ENCODE data around the gene FAM118B. TPM values are rescaled to one million over a fixed set of nuclear protein-coding genes. Genes with fewer than 3 reads are reported as not detected.

FAM118B gene
- total and polyA plus RNA-seq, 2 of the 4 experiments (the other 2 are of a cell fraction), result 20.0 to 27.2 TPM

- TF ChIP-seq RAD21 (IDR thresholded peaks at IDR 0.05; ENCODE audit: low read length), result no peak
- TF ChIP-seq CEBPB (IDR thresholded peaks at IDR 0.05; ENCODE audit: low read depth, low read length), result no peak
- no peak for TF ChIP-seq RCOR1 (IDR thresholded peaks at IDR 0.05; ENCODE audit: insufficient replicate concordance, low read length)
These were observed 57.4 kb downstream of the FAM118B start, which contains the start of the genes FOXRED1 and SRPRA (continued) for GRCh38 chr11:126268708-126269579.

GRCh38 chr11:126277322-126277721 is 65.7 kb downstream of the FAM118B start:
- in situ Hi-C loops (cut with MboI; ENCODE audit: low sequenced_read_pairs), result no loop called here
- ChIA-PET POLR2A (ENCODE audit: unreplicated experiment) (no interaction called here), CTCF (no interaction called here)
- Histone ChIP-seq H3K27me3 (ENCODE audit: control insufficient read depth, insufficient read depth, low read length) (no peaks in the 10 kb centered on the region), H3K14ac (replicated peaks; ENCODE audit: low read depth, low read length) (no peak overlapping the region), H3K27ac (ENCODE audit: insufficient read depth, low read length) (no peak overlapping the region), H2AFZ (replicated peaks; ENCODE audit: low read length, poor library complexity) (no peak overlapping the region), H3K4me2 (ENCODE audit: low read depth, low read length) (no peak overlapping the region), H4K20me1 (ENCODE audit: insufficient read depth, low read length) (no peaks in the 10 kb centered on the region), H2BK5ac (ENCODE audit: low read depth, low read length, poor library complexity, severe bottlenecking) (no peak overlapping the region), H3K9me3 (ENCODE audit: control insufficient read depth, insufficient read depth, low read length) (no peaks in the 10 kb centered on the region), H2BK120ac (ENCODE audit: low read depth, low read length) (no peak overlapping the region), H2BK15ac (ENCODE audit: low read depth, low read length) (no peak overlapping the region), H4K8ac (ENCODE audit: low read depth in 2 of 2, low read length in 2 of 2) (no peak overlapping the region), H3K56ac (ENCODE audit: extremely low read depth, insufficient read depth, low read length) (no peak overlapping the region), H4K5ac (ENCODE audit: low read depth, low read length) (no peak overlapping the region), H3K9ac (ENCODE audit: low read depth, low read length) (no peak overlapping the region), H3K4ac (ENCODE audit: low read depth, low read length) (no peak overlapping the region), H4K91ac (ENCODE audit: insufficient read depth, low read depth, low read length) (no peak overlapping the region), H3K18ac (ENCODE audit: low read depth, low read length) (no peak overlapping the region), H2AK5ac (ENCODE audit: low read depth, low read length) (no peak overlapping the region), H2BK20ac (ENCODE audit: low read depth, low read length) (no peak overlapping the region), H3K9me1 (ENCODE audit: insufficient read depth, low read length) (no peaks in the 10 kb centered on the region; the same call in 1 of the 2 replicates), H3K4me1 (ENCODE audit: control insufficient read depth, insufficient read depth, low read length) (peaks cover 3% of the 10 kb centered on the region; the same call in 1 of the 2 replicates), H2AK9ac (replicated peaks; ENCODE audit: low read depth, low read length, poor library complexity) (no peak overlapping the region), H3K79me1 (ENCODE audit: low read depth in 1 of 2, low read length in 2 of 2) (peaks cover 0 to 3% of the 10 kb centered on the region in 2 experiments; a peak in 1 of 4 replicates), H3K23ac (ENCODE audit: low read depth, low read length) (no peak overlapping the region), H3K4me3 (ENCODE audit: insufficient read depth, low read depth, low read length) (no peak overlapping the region), H3K36me3 (ENCODE audit: control insufficient read depth, insufficient read depth, low read length) (peaks cover 35% of the 10 kb centered on the region)
- dilution Hi-C loops (cut with HindIII; ENCODE audit: low sequenced_read_pairs, unreplicated experiment), result no loop called here
- intact Hi-C loops (cut with micrococcal nuclease), result no loop called here
- TF ChIP-seq RCOR1 (IDR thresholded peaks at IDR 0.05; ENCODE audit: insufficient replicate concordance, low read length) (no peak), CEBPB (IDR thresholded peaks at IDR 0.05; ENCODE audit: low read depth, low read length) (no peak), SMC3 (IDR thresholded peaks at IDR 0.05; ENCODE audit: low read depth, low read length) (no peak), MAFK (IDR thresholded peaks at IDR 0.05; ENCODE audit: low read depth, low read length) (no peak), FOS (IDR thresholded peaks at IDR 0.05; ENCODE audit: low read depth, low read length) (no peak)
- TF ChIP-seq, protein P1, sequence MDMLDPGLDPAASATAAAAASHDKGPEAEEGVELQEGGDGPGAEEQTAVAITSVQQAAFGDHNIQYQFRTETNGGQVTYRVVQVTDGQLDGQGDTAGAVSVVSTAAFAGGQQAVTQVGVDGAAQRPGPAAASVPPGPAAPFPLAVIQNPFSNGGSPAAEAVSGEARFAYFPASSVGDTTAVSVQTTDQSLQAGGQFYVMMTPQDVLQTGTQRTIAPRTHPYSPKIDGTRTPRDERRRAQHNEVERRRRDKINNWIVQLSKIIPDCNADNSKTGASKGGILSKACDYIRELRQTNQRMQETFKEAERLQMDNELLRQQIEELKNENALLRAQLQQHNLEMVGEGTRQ (IDR thresholded peaks at IDR 0.05; ENCODE audit: low read depth, low read length), result no peak
- WGBS, 2 experiments (ENCODE audit: extremely low coverage in 2 of 2, insufficient read length in 1 of 2), result 96% methylated on average over 7 of the region's 11 CpGs; no CpG with 5 or more reads in 1 of the 2 experiments
- BruUV-seq (replicated peaks), result no TSS peak
- ATAC-seq (ENCODE audit: low read depth), result no peak
- no peak for DNase-seq
